Left renal cortex interstitium (tissue), 4 donors: ENCODE results near the gene NFE2L1. TPM values are rescaled to one million over a fixed set of nuclear protein-coding genes. Genes with fewer than 3 reads are reported as not detected.
"Not testable (repeated sequence)": the region's sequence is repeated elsewhere in the genome, so short reads cannot be mapped to it uniquely, and the experiment has no call there.

ENCODE experiments used
- DNase-seq, 4 donors: peaks; one replicate each; pipeline ENCODE4 v3.0.0-alpha.2; 2013; ENCODE audit warnings: low read depth in 4 of 4, low spot score in 2 of 4, missing footprints in 1 of 4
- polyA plus RNA-seq, 4 donors: library from polyadenylated mRNA; unstranded; fragments of 120-200 nt; gene quantifications; one replicate each; pipeline ENCODE4 v1.2.1, GENCODE V29; 2013; ENCODE audit not compliant: insufficient read length in 4 of 4

The NFE2L1 gene
- 100 to 1,000 TPM; 205 to 268 (median 232) TPM for polyA plus RNA-seq

GRCh38 chr17:48047741-48048383 lies at the start of gene NFE2L1:
Gene NFE2L1, plus strand, starts transcription at chr17:48048359. Its CDS starts 2,760 bp downstream, at chr17:48051119.
- peak; percentile 93 to 99 (median 97) for DNase-seq

GRCh38 chr17:47999582-47999981 lies 48.6 kb upstream of the NFE2L1 start:
- DNase-seq, result no peak

GRCh38 chr17:48001197-48001596 lies 47.0 kb upstream of the NFE2L1 start:
- DNase-seq, result no peak

GRCh38 chr17:48001657-48002056 lies 46.5 kb upstream of the NFE2L1 start:
- not testable (repeated sequence) for DNase-seq

GRCh38 chr17:48002266-48002915 lies 45.8 kb upstream of the NFE2L1 start:
- no peak for DNase-seq

GRCh38 chr17:48002916-48003416 lies 45.2 kb upstream of the NFE2L1 start:
- DNase-seq, result no peak

- no peak for DNase-seq
Measured at GRCh38 chr17:48003417-48004151, 44.6 kb upstream of the NFE2L1 start.

- no peak for DNase-seq
Measured at GRCh38 chr17:48004983-48005382, 43.2 kb upstream of the NFE2L1 start.

GRCh38 chr17:48006936-48007709 lies 41.0 kb upstream of the NFE2L1 start:
- no peak for DNase-seq

- DNase-seq, result no peak
Measured at GRCh38 chr17:48010193-48010592, 38.0 kb upstream of the NFE2L1 start.

GRCh38 chr17:48011405-48012150 lies 36.6 kb upstream of the NFE2L1 start:
- no peak for DNase-seq

- no peak for DNase-seq
Measured at GRCh38 chr17:48012151-48012520, 36.0 kb upstream of the NFE2L1 start.

- DNase-seq, result no peak
Measured at GRCh38 chr17:48012654-48013053, 35.5 kb upstream of the NFE2L1 start.

- no peak for DNase-seq
Measured at GRCh38 chr17:48013876-48014594, 34.1 kb upstream of the NFE2L1 start.

- no peak for DNase-seq
Measured at GRCh38 chr17:48014595-48015111, 33.5 kb upstream of the NFE2L1 start.

- no peak for DNase-seq
Measured at GRCh38 chr17:48016112-48016511, 32.0 kb upstream of the NFE2L1 start.

GRCh38 chr17:48017817-48018158 lies 30.4 kb upstream of the NFE2L1 start:
- not testable (repeated sequence) for DNase-seq

GRCh38 chr17:48021934-48022333 lies 26.2 kb upstream of the NFE2L1 start:
- DNase-seq, result no peak

- no peak for DNase-seq
Measured at GRCh38 chr17:48022901-48023300, 25.3 kb upstream of the NFE2L1 start.
